ENCODE measurements around the gene ZNF443. TPM values are rescaled to one million over a fixed set of nuclear protein-coding genes. Genes with fewer than 3 reads are reported as not detected.
"Not testable (repeated sequence)": the region's sequence is repeated elsewhere in the genome, so short reads cannot be mapped to it uniquely, and the experiment has no call there.

Gene ZNF443
- 1 to 10 TPM in 1 of 3 donors, under 1 TPM in 2; 0.67 to 1.2 (median 0.76) TPM for polyA plus RNA-seq

DNA sequence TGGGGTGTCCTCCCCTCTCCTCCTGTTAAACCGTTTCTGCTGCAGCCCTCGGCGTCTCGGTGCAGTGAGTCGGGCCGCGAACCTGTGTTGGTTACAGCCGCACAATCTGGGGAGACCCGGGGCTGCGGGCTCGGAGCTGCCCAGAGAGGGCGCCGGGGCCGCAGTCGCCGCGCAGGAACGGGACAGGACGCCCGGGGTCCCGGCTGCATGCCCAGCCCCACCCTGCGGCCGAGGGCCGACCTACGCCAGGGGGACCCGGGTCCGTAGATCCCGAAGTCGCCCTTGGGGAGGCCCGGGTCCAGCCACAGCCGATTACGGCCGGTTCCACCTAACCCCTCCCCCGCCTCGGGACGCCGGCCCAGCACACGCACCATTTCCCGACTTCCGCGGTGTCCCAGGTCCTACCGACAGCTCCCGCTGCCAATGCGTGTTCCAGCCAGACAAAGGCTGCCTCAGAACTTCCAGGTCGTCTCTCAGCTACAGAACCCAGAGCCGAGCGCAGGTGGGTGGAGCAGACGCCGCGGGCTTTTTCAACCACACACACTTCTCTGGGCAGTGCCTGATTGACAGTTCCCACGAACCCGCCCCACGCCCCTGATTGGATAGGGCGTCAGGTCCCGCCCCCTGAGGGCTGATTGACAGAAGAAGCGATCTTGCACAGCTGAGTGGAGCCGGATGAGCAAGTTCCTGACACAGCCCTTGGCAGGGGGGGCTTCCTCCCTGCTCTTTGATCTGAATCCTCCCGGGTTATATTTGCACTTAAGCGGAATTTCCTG lies at the start of gene ZNF443:
TSS of gene ZNF443 (minus strand) at position 481 of the 776 bp plus-strand sequence. CDS start at position 374, 107 bp downstream.
- H3K27ac ChIP-seq (ENCODE audit: low read depth, low read length), result no peak within 1 kb of the TSS
- 0% methylated on average over 41 to 59 of the region's 59 CpGs for WGBS, 3 donors

DNA sequence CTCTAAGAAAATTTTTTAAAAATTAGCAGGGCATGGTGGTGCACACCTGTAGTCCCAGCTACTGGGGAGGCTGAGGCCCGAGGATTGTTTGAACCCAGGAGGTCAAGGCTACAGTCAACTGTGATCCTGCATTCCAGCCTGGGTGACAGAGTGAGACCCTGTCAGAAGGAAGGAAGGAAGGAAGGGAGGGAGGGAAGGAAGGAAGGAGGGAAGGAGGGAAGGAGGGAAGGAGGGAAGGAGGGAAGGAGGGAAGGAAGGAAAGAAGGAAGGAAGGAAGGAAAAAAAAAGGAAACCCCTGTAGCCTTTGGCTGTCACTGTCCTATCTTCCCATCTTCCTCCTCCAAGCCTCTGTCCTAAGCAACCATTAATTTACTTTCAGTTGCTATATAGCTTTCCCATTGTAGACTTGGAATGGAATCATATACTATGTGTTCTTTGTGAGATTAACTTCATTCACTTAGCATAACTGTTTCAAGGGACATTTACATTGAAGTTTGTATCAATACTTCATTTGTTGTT lies 45.5 kb upstream of the ZNF443 start:
- WGBS, 3 donors, result 79 to 93% (median 92%) methylated on average over 1 of the region's 1 CpG
- not testable (repeated sequence) for H3K27ac ChIP-seq (ENCODE audit: low read depth, low read length)

DNA sequence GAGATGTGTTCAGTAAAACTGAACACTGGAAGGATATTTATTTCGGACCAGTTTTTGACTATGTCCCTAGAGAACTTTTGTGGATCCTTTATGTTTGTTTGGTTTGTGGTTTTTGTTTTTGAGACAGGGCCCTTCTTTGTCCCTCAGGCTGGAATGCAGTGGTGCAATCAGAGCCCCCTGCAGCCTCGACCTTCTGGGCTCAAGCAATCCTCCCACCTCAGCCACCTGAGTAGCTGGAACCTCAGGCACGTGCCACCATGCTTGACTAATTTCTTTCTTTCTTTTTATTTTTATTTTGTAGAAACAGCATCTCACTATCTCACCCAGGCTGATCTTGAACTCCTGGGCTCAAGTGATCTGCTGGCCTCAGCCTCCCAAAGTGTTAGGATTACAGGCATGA lies 44.8 kb upstream of the ZNF443 start:
- no peak overlapping the region for H3K27ac ChIP-seq (ENCODE audit: low read depth, low read length)
- WGBS, 3 donors, result 75 to 85% (median 83%) methylated on average over 3 of the region's 3 CpGs

DNA sequence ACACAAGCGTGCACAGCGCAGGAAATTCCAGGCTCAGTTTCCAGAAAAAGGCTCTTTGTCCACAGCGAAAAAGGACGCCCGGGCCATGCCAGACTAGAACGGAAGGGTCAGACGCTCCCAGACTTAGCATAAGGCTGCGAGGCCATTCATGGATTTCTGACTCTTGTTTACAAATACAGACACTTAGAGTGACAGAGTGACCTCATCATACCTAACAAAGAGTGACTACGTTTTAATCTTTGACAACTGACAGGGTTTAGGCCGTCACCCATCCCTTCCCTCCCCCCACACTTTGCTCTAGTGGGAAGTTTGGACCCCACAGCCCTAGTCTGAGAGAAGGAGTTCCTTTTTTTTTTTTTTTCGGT lies 44.2 kb upstream of the ZNF443 start:
- WGBS, 3 donors, result 1 to 4% (median 3%) methylated on average over 11 of the region's 11 CpGs
- no peak overlapping the region for H3K27ac ChIP-seq (ENCODE audit: low read depth, low read length)

DNA sequence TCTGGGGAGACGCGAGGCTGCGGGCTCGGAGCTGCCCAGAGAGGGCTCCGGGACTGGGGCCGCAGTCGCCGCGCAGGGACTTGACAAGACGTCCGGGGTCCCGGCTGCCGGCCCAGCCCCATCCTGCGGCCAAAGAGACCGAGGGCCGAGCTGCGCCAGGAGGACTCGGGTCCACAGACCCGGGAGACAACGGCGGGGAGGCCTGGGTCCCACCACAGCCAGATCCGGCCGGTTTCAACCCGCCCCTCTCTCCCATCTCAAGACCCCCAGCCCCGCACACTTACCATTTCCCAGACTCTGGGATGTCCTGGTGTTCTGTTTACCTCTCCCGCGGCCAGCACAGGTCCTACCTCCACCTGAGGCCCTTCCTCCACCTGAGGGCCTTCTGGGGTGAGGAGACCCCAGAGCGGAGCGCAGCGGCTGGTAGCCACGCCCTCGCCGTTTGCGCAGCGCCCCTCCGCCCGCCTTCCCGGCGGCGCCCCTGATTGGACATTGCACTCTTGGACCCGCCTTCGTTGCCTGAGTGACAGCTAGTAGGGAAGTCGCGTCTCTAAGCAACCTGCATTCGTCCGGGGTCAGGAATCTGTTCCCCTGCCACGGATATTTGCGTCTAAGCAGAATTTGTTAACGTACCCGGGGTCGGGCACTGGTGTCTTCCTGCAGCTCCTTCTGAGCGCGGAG lies 43.7 kb upstream of the ZNF443 start, which contains the start of gene ZNF709:
TSS of gene ZNF709 (minus strand) at position 446 of the 681 bp plus-strand sequence. CDS start at position 287, 159 bp downstream.
- 0% methylated on average over 53 of the region's 53 CpGs for WGBS, 3 donors
- H3K27ac ChIP-seq (ENCODE audit: low read depth, low read length), result no peak within 1 kb of the TSS

DNA sequence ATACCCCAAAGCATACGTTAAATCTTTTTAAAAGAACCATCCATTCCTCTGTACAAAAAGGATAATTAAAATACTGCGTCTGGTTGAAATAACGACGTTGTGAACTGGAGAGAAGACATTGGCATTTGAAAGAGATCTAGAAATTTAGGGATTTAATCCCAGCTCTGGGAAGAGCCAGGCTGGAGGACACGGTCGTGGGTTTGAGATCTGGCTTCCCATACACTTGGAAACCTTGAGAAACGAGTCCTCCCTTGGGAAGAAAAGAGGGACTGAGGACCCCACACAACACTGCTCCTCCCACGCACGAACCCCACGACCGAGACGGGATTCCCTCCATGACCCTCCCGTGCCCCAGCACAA lies 43.2 kb upstream of the ZNF443 start:
- no peak overlapping the region for H3K27ac ChIP-seq (ENCODE audit: low read depth, low read length)
- WGBS, 3 donors, result 1 to 3% (median 1%) methylated on average over 12 to 13 of the region's 13 CpGs

DNA sequence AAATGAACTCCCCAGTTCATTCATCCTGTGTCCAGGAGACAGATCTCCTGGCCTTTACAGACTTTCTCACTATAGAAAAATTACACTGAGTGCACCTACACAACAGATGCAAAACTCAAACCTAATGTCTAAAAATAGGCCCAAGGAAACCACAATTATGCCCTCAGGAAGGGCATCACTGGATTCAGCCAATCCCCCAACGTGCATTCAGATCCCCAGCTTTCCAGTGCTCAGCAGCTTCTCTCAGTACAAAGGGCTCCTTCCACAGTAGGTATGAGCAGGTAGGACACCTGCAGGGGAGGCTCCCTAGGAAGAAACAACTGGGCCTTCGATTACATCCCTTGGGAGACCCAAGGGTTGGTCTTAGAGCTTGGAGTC lies 41.7 kb upstream of the ZNF443 start:
- 61 to 69% (median 65%) methylated on average over 2 of the region's 2 CpGs for WGBS, 3 donors
- H3K27ac ChIP-seq (ENCODE audit: low read depth, low read length), result no peak overlapping the region

DNA sequence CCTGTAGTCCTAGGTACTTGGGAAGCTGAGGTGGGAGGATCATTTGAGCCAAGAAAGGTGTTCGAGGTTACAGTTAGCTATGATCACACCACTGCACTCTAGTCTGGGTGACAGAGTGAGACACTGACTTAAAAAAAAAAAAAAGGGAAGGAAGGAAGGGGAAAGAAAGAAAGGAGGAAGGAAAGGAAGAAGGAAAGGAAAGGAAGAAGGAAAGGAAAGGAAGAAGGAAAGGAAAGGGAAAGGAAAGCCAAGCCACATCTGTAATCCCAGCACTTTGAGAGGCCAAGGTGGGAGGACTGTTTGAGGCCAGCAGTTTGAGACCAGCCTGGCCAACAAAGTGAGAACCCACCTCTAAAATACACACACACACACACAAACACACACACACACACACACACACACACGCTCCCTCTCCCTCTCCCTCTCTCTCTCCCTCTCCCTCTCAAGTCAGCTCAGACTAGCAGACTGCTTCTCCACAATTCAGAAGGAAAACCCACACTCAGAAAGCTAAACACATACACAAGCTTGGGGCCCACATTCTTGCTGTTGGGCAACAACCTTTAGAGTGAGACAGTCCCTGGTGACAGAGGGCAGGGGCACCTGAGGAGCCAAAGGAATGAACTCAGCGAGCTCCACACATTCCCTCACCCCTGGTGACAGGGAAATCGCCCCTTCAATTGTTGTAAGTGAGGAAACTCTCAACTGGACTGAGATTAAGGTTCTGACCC lies 41.1 kb upstream of the ZNF443 start:
- H3K27ac ChIP-seq (ENCODE audit: low read depth, low read length), result no peak overlapping the region
- WGBS, 3 donors, result 58 to 79% (median 66%) methylated on average over 3 to 4 of the region's 4 CpGs

DNA sequence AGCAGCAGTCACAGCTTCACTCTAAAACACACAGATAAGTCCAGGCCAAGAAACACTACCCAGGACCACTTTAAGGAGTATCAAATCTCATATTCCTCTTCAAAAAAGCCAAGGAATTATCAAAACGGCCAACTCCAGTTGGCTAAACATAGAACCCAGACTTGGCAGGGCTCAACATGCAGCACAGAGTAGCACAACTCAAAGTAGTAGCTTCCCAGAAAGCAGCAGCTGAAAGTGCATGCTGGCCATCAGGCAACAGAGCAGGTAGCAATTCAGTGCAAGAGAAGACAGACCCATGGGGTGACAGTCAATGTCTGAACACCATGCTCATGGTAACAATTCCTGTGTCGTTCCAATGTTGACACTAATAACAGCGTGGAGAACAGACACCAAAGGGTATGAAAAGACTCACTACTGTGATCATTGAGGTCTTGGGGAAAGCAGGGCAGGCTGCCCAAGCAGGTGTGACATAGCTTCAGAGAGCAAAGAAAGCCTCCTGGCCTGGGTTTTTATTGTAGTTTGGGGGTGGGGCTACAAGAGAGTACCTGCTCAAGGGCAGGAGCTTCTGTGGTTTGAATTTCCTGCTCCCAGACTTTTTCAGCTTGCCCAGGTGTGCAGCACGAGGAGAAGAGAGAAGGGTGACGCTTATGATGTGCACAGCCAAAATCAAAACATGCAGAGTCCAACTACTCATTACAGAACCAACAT lies 37.6 kb upstream of the ZNF443 start:
- 46 to 68% (median 66%) methylated on average over 5 of the region's 5 CpGs for WGBS, 3 donors

DNA sequence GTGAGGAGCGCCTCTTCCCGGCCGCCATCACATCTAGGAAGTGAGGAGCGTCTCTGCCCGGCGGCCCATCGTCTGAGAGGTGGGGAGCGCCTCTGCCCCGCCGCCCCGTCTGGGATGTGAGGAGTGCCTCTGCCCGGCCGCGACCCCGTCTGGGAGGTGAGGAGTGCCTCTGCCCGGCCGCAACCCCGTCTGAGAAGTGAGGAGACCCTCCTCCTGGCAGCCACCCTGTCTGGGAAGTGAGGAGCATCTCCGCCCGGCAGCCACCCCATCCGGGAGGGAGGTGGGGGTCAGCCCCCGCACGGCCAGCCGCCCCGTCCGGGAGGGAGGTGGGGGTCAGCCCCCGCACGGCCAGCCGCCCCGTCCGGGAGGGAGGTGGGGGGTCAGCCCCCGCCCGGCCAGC lies 26.8 kb upstream of the ZNF443 start:
- WGBS, 3 donors, result 96 to 99% (median 98%) methylated on average over 22 to 33 of the region's 33 CpGs
- H3K27ac ChIP-seq (ENCODE audit: low read depth, low read length), result not testable (repeated sequence)

More for the DNA sequence above, 37.6 kb upstream of the ZNF443 start:
- H3K27ac ChIP-seq (ENCODE audit: low read depth, low read length), result no peak overlapping the region

DNA sequence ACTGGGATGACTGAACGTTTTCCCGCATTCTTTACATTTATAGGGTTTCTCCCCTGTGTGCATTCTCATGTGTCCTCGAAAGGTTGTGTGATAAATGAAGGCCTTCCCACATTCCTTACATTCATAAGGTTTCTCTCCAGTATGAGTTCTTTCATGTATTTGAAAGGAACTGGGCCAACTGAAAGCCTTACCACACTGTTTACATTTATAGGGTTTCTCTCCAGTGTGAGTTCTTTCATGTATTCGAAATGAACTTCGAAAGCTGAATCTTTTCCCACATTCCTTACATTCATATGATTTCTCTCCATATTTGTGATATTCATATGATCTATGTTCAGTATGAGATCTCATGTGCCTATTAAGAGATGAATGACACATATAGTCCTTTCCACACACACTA lies 24.4 kb upstream of the ZNF443 start:
- no peak overlapping the region for H3K27ac ChIP-seq (ENCODE audit: low read depth, low read length)
- WGBS, 3 donors, result 76 to 98% (median 77%) methylated on average over 5 of the region's 5 CpGs

DNA sequence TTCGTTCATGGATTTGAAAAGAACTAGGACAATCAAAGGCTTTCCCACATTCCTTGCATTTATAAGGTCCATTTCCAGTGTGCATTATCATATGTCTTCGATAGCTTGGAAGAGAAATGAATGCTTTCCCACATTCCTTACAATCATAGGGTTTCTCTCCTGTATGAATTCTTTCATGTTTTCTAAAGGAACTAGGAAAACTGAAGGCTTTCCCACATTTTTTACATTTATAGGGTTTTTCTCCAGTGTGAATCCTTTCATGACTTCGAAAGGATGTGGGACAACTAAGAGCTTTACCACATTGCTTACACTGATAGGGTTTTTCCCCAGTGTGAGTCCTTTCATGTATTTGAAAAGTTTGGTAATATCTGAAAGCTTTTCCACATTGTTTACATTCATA lies 23.9 kb upstream of the ZNF443 start:
- WGBS, 3 donors, result 96 to 100% (median 97%) methylated on average over 3 of the region's 3 CpGs
- H3K27ac ChIP-seq (ENCODE audit: low read depth, low read length), result no peak overlapping the region

DNA sequence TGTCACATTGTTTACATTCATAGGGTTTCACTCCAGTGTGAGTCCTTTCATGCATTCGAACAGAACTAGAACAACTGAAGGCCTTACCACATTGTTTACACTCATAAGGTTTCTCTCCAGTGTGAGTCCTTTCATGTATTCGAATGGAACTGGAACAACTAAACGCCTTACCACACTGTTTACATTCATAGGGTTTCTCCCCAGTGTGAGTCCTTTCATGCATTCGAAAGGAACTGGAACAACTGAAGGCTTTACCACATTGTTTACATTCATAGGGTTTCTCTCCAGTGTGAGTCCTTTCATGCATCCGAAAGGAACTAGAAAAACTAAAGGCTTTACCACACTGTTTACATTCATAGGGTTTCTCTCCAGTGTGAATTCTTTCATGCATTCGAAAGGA lies 23.3 kb upstream of the ZNF443 start:
- not testable (repeated sequence) for H3K27ac ChIP-seq (ENCODE audit: low read depth, low read length)
- 95 to 97% (median 95%) methylated on average over 6 of the region's 6 CpGs for WGBS, 3 donors

DNA sequence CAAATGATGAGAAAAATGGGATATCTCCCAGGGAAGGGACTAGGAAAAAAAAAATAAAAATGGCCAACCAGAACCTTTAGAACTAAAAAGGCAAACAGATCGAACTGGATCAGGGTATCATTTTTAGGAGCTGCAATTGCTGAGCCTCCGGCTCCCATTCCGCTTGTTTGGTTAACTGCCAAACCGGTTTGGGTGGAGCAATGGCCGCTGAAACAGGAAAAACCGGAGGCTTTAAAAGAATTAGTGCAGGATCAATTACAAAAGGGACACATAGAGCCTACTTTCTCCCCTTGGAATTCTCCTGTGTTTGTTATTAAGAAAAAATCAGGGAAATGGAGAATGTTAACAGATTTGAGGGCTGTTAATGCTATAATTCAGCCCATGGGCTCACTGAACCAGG lies 12.7 kb upstream of the ZNF443 start:
- no peak overlapping the region for H3K27ac ChIP-seq (ENCODE audit: low read depth, low read length)

DNA sequence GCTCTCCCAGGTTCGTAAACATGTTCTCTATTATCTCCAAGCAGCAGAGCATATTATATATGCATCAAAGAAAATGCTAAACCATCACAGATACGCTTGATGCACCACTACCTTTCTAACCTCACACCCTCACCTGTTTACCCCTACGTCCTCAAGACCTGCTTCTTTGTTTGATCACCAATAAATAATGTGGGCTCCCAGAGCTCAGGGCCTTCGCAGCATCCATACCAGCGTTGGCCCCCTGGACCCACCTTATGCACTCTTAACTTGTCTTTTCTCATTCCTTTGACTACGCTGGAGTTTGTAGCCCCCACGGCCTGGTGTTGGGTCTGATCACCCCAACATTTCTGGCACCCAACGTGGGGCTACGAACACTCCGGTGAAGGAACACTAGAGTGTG lies 10.0 kb upstream of the ZNF443 start:
- 75 to 96% (median 77%) methylated on average over 10 of the region's 10 CpGs for WGBS, 3 donors
- H3K27ac ChIP-seq (ENCODE audit: low read depth, low read length), result no peak overlapping the region

More for the DNA sequence above, 12.7 kb upstream of the ZNF443 start:
- WGBS, 3 donors, result 56 to 68% (median 58%) methylated on average over 6 of the region's 6 CpGs

DNA sequence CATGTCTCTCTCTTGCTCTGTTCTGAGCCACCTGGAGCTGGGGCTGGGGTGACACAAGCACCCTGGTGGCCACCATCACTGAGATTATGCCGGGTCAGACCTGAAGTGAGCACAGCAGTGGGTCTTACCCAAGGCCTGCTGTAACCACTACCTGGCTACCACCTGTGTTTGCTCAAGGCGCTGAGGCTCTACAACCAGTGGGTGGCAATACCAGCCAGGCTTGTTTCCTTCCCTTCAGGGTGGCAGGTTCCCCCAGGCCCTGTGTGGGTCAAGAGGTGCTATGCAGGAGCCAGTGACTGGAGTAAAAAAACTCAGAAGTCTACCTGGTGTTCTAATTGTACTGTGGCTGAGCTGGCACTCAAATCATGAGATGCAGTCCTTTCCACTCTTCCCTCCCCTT lies 8.0 kb upstream of the ZNF443 start:
- WGBS, 3 donors, result 48 to 100% (median 49%) methylated on average over 2 of the region's 2 CpGs
- no peak overlapping the region for H3K27ac ChIP-seq (ENCODE audit: low read depth, low read length)

DNA sequence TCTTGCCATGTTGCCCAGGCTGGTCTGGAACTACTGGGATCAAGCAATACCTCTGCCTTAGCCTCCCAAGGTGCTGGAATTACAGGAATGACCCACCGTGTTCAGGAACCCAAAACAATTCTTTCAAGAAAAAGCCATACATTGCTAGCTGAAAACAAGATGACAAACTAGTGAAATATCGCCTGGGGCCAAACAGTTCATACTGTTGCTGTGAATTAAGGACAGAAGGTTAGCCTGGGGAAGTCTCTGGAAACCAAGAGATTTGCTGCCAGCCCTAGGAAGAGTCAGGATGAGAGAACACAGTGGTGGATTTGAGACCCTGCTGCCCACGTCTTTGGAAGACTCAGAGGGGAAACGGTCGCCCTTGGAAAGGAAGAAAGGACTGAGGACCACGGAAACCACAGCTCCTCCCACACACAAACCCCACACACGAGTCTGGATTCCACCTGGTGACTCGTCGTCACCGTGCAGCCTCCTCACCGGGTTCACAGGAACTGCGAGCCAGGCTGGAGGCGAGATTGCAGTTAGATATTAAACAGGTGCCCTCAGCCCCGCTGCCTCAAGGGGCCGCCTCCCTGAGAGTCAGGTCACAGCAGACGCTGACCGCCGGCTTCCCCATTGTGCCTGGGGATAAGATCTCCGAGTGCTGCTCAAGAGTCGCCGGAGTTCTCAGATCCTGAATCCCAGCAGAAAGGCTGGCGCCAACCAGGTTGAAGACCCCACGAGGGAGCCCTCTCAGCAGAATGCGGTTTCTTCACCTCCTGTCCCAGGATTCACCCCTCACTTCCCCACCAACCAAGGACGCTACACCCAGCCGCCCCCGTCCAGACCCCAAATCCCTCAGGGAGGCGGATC lies 908 bp downstream of the ZNF443 start:
- H3K27ac ChIP-seq (ENCODE audit: low read depth, low read length), result not testable (repeated sequence)
- 1 to 2% (median 2%) methylated on average over 20 to 22 of the region's 28 CpGs for WGBS, 3 donors

Data from adipose tissue (tissue), 3 donors.